ENCODE measurements around the gene HDAC4. TPM values are rescaled to one million over a fixed set of nuclear protein-coding genes. Genes with fewer than 3 reads are reported as not detected.

Gene HDAC4
- total RNA-seq, 1 experiment from 2014 or later: 44.4 TPM

- ChIA-PET POLR2A (interaction anchor here (0.5 kb wide), 1 partner anchor 1390 kb away, joined by 5 read pairs; no protein-coding TSS in a partner anchor), CTCF (interaction anchor here (1.3 kb wide), 1 partner anchor 9 kb away, joined by 3 read pairs; no protein-coding TSS in a partner anchor)
- H3K27ac Mint-ChIP-seq: peak overlapping the region; percentile 62; the same call in 1 of the 2 replicates
- TF ChIP-seq STAT6 (CRISPR knock-in tag; conservative IDR thresholded peaks at IDR 0.05; ENCODE audit: low read depth) (no peak), ZNF423 (CRISPR knock-in tag; IDR thresholded peaks at IDR 0.05) (0 out of 2 replicates have a peak, but pooled peaks have one; percentile 20)
- ATAC-seq (peak; percentile 34; the same call in 1 of the 2 replicates), DNase-seq (ENCODE audit: low spot score) (no peak)
- peaks cover 7% of the 10 kb centered on the region for H3K9me3 Mint-ChIP-seq
- H3K4me1 Mint-ChIP-seq: peaks cover 39% of the 10 kb centered on the region
- H3K36me3 Mint-ChIP-seq: peaks cover 15% of the 10 kb centered on the region
- H3K4me3 Mint-ChIP-seq: no peak overlapping the region
- no peaks in the 10 kb centered on the region for H3K27me3 Mint-ChIP-seq (ENCODE audit: low read depth)
Measured at GRCh38 chr2:239337122-239337876, 63.5 kb downstream of the HDAC4 start.

GRCh38 chr2:239331560-239331959, 69.3 kb downstream of the HDAC4 start:
- DNase-seq (ENCODE audit: low spot score): no peak
- Mint-ChIP-seq H3K4me3 (no peak overlapping the region), H3K27ac (peak overlapping the region; percentile 92), H3K36me3 (peaks cover 10% of the 10 kb centered on the region; the same call in 1 of the 2 replicates), H3K27me3 (ENCODE audit: low read depth) (no peaks in the 10 kb centered on the region), H3K9me3 (peaks cover 4% of the 10 kb centered on the region; the same call in 1 of the 2 replicates), H3K4me1 (peaks cover 31% of the 10 kb centered on the region)
- no peak for ATAC-seq
- CTCF ChIA-PET: no interaction called here
- POLR2A ChIA-PET: no interaction called here
- TF ChIP-seq ZNF512 (CRISPR knock-in tag; IDR thresholded peaks at IDR 0.05; ENCODE audit: borderline replicate concordance) (no peak), TP53 (CRISPR knock-in tag; IDR thresholded peaks at IDR 0.05) (no peak), PRRX2 (CRISPR knock-in tag; IDR thresholded peaks at IDR 0.05) (no peak), ZNF532 (CRISPR knock-in tag; IDR thresholded peaks at IDR 0.05; ENCODE audit: borderline replicate concordance) (no peak), CTCF (IDR thresholded peaks at IDR 0.05) (no peak), ARID4B (CRISPR knock-in tag; IDR thresholded peaks at IDR 0.05; ENCODE audit: borderline replicate concordance) (no peak), ZNF138 (CRISPR knock-in tag; conservative IDR thresholded peaks at IDR 0.05) (no peak), SP1 (CRISPR knock-in tag; conservative IDR thresholded peaks at IDR 0.05) (no peak), ATF1 (CRISPR knock-in tag; IDR thresholded peaks at IDR 0.05) (no peak), NR1H2 (CRISPR knock-in tag; IDR thresholded peaks at IDR 0.05) (no peak), ZBTB43 (CRISPR knock-in tag; IDR thresholded peaks at IDR 0.05) (no peak), RORB (CRISPR knock-in tag; IDR thresholded peaks at IDR 0.05) (no peak), RELA (CRISPR knock-in tag; IDR thresholded peaks at IDR 0.05; ENCODE audit: borderline replicate concordance) (no peak)

Data from WTC11 (cell line).